GM13976 (cell line): ENCODE measurements around the gene VASH1.

ENCODE experiments used
- DNase-seq: peaks from one replicate; pipeline ENCODE4 v3.0.0; 2012; ENCODE audit warnings: low spot score
- CTCF ChIP-seq: IDR thresholded peaks from 2 replicates; pipeline ENCODE4 v1.5.1; 2012; ENCODE audit warnings: borderline replicate concordance, mild to moderate bottlenecking; ENCODE audit not compliant: insufficient read depth; ENCODE audit errors: extremely low read depth, missing control alignments, control extremely low read depth
- in situ Hi-C: fragments of 300-500 bp; cut with MboI; formaldehyde crosslinking; loops from one replicate; pipeline ENCODE4 v1.12.0; 2022; ENCODE audit warnings: low sequenced_read_pairs, mixed read lengths, inconsistent platforms; ENCODE audit not compliant: unreplicated experiment

VASH1 gene

GRCh38 chr14:76770521-76771436 lies 9.5 kb downstream of the VASH1 start:
- TF ChIP-seq CTCF, result no peak
- in situ Hi-C loops, result no loop called here

GRCh38 chr14:76771437-76771980 lies 10.2 kb downstream of the VASH1 start:
- in situ Hi-C loops, result no loop called here
- no peak for TF ChIP-seq CTCF
- no peak for DNase-seq

More at GRCh38 chr14:76770521-76771436, 9.5 kb downstream of the VASH1 start:
- no peak for DNase-seq

GRCh38 chr14:76772300-76773187 lies 11.3 kb downstream of the VASH1 start:
- DNase-seq, result no peak
- in situ Hi-C loops, result no loop called here
- TF ChIP-seq CTCF, result no peak

- no peak for DNase-seq
- no peak for TF ChIP-seq CTCF
- in situ Hi-C loops, result no loop called here
Measured at GRCh38 chr14:76773188-76773885, 12.1 kb downstream of the VASH1 start.

- TF ChIP-seq CTCF, result no peak
- no peak for DNase-seq
- in situ Hi-C loops, result no loop called here
Measured at GRCh38 chr14:76773956-76774820, 12.9 kb downstream of the VASH1 start.
